Activated CD8-positive, alpha-beta memory T cell treated with anti-CD3 and anti-CD28 coated beads, Interleukin-2, amount 50 U/mL, for 1 hour (primary cell): Measurements from ENCODE around the gene CBFA2T3.

ENCODE experiments used
- DNase-seq: peaks from one replicate; pipeline ENCODE4 v3.0.0-alpha.2; 2020; ENCODE audit errors: extremely low read depth

The CBFA2T3 gene

DNA sequence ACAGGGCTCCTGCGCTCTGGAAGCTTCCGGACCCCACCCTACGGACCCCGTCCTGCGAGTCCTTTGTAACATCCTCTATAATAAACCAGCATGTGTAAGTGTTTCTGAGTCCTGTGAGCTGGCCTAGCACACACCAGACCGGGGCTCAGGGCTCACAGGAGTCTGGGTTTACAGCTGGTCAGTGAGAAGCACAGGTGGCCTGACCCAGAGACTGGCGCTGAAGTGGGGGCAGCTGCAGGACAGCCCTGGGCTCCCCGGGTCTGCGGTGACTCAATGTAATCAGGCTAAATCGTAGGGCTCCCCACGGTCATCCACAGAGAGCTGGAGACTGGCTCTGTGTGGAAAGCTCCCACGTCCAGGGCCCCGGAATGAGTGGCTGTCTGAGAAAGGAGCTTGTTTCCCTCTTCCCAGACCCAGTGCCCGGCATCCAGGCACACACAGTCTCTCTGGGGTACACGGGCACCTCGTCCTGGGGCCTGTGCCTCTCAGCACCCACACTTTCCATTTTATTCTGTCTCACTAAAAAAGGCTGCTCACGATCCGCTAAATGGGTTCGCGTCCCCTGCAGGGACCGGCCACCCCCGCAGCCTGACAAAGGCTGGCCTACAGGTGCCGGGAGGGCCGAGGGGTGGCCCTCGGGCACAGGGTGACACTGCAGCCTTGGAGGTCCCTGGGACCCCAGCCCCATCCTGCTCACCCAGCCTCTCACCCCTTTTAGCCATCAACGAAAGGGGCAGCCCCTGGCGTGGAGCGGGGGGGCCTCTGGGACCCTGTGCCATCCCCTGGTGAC, 18.9 kb upstream of the CBFA2T3 start:
- no peak for DNase-seq

DNA sequence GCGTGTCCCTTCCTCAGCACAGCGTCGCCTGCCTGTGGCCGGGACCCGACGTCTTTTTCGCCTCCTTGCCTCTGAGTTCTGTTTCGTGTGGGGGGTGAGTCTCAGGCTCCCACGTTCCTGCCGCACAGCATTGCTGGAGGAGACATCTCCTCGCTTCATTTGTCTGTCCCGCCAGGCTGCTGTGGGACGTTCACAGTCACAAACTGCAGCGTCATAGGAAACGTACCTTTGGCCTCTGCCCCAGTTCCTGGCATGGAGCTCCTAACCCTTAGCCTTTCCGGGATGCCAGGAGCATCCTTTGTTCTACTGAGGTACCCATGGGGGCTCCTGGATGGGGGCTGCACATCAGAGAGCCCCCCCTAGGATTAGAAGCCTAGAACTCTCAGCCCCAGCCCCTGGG, 18.2 kb upstream of the CBFA2T3 start:
- DNase-seq, result no peak

DNA sequence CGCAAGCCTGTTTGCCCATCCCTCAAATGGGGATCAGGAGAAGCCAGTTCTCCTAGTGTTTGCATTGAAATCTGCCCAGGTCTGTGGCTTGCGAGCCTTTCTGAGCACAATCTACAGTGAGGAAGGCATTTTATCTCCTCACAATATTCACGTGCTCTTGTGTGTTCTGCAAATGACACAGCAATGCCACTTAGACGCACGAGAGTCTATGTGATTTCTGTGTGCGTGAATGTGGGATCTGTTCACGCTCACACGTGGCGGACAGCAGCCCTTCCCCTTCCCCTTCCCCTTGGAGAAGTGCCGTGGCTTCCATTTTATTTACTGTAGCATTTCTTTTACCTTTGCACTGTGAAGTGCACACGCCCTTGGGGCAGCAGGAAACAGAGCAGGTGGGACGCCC, 17.7 kb upstream of the CBFA2T3 start:
- no peak for DNase-seq

DNA sequence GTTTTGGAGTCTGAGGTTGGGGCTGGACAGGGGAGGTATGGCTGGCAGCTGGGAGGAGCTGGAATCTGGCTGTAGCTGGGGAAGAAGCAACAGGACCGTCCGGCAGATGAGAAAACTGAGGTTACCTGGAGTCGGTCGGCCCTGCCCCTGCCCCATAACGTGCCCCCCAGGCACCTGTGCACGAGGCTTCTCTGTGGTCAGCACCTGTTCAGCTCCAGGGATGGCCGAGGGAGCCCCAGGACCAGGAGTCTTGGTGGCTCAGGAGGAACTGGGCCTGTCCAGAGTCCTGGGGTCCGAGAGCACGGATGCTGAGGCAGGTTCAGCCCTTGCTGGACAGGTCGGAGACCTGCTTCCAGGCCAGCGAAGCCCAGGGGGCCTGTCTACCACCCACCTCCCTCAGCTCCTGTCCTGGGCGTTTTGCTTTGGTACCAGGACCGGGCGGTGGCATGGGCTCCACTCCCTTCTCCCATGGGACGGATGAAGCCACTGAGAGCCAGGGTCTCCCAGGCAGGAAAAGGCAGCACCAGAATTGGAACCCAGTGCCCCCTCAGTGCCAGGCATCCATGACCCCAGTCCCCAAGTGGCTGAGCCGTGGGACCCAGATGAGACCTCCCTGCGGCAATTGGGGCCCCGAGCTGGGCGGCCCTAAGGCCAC, 17.1 kb upstream of the CBFA2T3 start:
- DNase-seq, result no peak

DNA sequence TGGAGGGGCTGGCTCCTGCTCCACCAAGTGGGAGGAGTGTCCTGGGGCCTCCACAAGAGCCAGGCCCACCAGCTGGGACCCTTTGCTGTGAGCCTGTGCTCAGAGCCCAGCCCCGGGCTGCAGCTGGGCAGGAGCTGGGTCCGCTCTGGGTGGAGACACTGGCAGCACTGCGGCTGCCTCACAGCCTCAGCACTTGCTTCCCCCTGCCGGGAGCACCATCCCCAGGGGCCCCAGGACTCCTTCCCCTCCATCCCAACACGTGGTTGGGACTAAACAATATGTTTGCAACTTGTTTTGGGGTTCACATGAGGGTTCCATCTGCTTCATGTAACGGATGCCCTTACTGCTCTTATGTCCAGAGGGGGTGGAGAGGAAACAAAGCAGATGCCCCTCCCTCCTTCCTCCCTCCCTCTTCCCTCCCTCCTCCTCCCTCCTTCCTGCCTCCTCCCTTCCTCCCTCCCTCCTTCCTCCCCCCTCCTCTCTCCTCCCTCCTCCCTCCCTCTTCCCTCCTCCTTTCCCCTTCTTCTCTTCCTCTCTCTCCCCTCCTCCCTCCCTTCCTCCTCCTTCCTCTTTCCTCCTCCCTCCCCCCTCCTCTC, 16.3 kb upstream of the CBFA2T3 start:
- DNase-seq, result no peak

DNA sequence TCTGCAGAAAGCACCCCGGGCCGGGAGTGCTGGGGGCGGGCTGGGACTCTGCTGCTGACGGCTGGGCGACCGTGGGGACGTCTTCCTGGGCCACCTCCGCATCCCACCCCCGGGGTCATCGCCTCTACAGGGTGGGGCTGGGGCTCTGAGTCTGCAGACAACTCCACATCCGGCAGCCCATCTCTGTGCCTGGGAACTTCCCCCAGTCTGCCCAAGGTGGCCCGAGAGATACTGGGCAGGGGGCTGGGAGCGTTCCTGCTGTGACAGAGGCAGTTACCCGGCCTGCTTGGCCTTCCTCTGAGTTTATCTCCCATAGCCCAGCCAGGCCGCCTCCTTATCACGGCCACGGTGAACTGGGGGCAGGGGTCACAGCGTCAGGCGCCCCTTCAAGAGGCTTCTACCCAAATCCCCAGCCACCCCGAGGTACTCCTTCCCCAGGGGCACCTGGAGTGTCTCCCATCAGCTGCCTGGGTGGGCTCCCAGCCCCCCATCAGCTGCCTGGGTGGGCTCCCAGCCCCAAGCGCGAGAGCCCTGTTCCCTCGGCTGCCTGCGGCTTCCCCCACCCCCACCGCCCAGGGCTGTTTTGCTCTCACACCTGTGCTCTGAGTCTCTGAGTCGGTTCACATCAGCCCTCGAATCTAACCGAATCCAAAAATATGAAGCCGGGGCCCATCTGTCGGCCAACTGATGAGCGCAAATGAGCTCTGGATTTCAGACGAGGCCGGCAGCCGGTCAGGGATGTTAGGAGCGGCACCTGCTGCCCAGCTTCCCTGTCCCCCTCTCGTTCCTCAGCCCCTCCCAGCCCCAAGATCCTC, 15.6 kb upstream of the CBFA2T3 start:
- no peak for DNase-seq

DNA sequence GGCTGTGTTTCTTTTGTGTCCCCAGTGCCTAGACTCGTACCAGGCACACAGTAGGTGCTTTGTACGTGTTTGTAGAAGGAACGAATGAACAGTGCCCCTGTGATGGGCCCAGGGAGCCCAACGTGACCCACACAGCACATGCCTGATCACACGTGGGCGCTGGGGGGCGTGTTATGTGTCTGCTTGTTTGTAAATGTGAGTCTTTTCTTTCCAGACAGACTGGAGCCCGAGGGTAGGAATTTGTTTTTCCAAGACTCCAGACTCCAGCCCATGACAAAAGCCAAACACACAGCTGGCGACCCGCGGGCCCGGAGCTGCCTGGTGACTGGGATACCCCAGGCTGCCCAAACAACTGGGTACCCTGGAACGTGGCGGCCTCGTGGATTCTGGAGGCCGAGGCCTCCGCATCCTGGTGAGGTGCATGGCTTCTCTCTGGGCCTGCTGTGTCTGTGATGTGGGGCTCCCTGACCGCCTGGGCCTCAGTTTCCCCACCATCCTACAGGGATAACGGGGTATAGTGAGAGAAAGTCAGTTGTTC, 14.9 kb upstream of the CBFA2T3 start:
- DNase-seq, result no peak

DNA sequence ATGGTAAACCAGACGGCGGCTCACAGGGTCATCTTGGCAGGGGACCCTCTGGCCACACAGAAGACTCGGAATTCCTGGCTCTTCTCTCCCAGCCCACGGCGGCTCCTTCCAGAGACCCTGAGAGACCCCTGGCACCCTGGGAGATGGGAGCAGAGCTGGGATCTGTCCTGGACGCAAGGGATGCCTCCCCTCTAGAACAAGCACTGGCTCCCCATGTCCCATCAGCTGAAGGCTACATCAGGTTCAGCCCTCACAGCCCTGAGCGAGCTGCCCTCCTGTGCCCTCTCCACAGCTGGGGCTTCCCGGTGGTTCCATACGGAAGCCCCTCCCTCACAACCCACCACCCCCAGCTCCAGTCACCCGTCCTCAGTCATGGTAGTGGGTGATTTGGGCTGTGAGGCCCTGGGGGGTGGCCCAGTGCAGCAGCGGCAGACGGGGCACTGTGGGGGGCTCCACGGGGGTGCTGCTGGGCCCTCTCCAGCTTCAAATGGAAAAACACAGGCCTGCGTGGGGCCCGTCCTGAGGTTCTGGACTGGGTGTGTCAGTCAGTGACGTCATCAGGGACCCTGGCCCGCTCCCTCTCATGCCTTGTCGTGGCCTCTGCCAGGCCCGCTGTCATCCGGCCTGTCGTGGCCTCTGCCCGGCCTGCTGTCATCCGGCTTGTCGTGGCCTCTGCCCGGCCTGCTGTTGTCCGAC, 13.0 kb upstream of the CBFA2T3 start:
- DNase-seq, result no peak

DNA sequence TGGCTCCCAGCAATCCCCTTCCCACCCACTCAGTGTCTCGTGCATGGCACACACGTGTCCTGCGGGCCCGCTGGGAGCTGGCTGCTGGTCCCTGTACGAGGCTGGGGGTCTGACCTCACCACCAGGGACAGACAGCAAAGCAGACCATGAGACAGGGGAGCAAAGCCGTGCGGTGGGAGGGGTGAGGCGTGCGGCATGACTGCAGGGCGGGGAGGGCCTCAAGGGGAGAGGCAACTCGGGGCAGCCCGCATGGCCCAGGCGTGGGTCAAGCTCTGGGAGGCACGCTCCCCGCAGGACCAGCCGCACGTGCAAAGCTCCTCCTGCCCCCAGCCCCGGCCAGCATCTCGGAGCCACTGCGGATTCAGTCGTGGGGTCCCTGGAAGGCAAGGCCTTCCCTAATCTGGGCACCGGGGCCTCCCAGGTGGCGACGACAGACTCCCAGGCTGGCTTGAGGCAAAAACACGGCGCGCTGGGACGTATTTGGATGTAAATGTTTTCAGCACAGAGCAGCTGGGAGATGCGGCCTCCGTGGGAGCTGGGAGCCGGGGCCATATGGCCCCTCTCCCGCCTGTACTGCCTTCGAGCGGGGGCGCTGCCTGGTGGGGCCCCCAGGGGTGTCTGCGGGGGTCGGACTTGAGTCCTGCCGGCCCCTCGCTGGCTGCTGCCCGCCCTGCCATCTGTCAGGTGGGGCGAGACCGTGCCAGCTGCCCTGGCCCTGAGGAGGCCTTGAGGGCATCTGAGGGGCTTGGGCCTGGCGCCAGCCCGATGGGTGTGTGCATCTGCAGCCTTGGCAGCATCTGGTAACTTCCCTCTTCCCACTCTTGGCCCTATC, 12.2 kb upstream of the CBFA2T3 start:
- DNase-seq, result no peak

DNA sequence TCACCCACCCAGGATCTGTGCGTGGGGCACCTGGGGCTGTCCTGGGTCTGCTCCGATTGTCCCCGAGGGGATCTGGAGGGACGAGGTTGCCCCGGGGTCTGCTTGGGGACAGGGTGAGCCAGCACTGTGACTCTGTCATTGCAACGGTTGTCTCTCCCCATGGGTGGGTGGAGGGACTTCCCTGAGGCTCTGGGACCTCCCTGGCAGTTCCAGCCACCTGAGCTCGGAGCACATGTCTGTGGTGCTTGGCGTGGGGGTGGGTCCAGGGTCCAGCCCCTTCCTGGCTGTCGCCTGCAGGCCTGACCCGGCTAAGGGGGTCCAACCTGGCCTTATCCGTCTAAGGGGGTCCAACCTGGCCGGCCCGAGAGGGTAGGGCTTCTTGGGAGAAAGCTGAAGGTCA, 8.5 kb upstream of the CBFA2T3 start:
- DNase-seq, result no peak

DNA sequence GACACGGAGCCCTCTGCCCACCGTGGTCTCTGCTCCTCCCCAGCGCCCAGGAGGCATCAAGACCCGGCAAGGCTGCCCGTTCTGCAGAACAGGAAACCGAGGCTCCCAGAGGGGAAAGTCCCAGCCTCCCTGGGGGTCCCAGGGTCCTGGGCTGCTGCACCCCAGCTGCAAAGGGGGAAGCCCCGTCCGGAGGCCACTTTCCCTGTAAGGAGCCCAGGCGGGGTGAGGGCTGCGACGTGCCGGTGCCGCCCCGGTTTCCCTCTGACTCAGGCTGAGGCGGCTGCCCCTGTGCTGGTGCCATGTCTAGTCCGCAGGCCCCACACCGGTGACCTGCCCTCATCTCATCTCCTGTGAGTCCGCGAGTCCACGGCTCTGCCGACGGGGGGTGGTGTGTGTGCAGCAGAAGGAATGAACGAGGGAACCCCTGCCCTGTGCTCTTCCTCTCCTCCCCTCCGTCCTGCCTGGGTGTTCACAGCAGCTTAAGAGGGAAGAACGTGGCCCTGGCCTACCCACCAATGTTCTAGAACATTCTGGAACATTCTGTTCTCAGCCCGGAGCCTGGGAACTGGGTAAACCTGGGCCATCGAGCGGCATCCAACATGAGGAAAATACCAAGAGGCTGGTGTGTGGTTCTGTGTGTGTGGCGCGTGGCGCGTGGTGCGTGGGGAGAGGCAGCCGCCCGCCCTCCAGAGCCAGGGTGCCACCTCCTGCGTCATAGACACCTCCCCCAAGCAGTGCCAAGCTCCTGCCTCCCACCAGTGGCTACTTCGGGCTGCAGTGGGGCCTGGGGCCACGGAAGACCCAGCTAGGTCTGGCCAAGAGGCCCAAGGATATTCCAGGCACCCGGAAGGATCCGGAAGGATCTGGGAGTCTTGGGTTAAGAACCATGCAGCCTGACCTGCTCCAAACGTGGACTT, 7.0 kb upstream of the CBFA2T3 start:
- no peak for DNase-seq

DNA sequence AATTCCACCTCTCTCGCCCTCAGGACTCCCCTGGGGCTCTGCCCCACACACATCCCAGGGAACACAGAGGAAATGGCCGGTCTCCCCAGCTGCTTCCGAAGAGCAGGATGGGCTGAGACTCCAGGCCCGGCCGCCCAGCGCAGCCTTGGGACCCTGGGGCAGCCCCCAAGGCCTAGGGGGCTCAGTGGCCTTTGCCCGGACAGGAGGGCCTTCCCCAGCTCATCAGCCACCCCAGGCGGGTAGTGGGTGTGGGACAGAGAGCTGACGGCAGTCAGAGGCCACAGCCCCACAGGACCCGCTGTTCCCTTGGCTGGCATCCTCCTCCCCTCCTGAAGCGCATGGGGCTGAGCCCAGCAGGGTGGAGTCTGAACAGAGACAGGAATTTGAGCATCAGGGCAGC, 6.2 kb upstream of the CBFA2T3 start:
- no peak for DNase-seq

DNA sequence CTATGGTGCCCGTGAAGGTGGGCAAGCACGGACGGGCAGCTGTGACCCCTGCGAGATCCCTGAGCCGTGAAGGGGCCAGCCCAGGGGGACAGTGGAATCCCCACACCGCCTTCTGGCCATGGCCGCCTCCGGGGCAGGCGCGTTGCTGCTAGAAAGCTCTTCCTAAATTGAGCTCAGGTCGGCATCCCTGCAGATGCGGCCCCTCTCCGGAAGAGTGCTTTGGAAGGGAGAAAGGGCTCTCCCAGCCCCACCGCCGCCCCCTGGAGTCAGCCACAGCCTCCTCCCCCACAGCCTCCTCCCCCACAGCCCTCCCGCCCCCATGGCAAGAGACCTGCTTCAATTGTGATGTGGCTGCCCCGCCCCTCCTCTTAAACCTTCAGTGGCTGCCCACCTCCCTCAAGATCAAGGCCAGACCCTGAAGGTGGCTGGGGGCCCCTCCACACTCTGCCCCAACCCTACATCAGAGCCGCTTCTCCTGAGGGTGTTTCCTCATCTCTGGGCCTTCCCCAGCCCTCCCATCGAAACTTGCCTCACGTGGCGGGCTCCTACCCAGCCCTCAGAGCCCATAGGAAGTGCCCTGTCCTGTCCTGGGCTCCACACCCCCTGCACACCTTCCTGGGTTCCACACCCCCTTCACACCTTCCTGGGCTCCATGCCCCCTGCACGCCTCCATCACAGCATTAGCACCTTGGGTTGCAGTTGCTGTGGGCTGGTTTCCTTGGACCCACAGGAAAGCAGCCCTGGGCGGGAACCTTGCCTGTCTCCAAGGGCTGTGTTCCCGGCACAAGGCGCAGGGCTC, 5.5 kb upstream of the CBFA2T3 start:
- no peak for DNase-seq

DNA sequence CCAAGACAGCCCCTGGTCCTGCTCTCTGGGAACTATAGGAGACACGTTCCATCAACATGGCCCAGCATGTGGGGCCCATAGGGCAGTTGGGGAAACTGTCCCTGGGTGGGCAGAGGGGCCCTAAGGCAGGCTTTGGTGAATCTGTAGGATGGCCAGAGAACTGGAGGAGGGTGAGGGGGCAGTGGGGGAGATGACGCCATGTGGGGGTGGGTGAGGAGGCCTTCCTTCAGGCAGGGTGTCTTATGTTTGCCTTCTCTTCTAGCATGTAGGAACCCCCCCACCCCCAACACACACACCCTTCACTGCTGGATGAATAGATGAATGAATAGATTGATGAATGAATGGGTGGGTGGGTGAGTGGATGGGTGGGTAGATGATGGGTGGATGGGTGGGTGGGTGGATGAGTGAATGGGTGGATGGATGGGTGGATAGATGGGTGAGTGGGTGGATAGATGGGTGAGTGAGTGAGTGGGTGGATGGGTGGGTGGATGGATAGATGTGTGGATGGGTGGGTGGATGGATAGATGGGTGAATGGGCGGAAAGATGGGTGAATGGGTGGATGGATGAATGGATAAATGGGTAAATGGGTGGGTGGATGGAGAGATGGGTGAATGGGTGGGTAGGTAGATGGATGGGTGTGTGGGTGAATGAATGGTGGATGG, 2.5 kb upstream of the CBFA2T3 start:
- no peak for DNase-seq

DNA sequence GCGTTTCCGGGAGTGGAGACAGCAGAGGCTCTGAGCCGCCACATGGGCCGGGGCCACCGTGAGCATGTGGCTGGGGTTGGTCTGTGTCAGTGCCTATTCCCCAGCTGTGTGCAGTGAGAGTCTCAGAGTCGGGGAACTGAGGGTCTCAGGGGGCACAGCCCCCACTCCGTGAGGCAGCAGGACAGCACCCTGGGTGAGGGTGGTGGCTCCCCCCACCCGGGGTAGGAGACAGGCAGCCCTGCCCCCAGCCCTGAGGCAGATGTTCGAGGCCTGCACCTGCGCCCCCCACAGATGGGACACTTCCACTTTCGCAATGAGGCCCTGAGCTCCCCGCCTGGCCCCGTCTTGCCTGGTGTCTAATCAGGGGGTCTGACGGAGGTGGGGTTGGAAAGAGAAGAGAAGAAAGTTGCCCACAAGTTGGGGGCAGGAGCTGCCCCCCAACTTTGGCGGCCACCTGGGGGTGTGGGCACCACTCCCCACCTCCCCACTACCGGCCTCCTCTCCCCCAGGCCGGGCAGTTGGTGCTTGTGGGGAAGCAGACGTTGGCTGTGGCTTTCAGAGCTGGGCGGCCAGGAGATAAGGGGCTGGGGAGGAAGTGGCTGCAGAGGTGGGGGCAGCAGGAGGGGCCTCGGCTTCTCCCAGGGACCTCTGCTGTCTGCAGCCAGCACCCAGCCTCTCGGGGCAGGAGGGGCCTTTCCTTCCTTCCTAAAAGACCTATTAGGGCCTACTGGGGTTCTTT, 1.8 kb upstream of the CBFA2T3 start:
- DNase-seq, result no peak

DNA sequence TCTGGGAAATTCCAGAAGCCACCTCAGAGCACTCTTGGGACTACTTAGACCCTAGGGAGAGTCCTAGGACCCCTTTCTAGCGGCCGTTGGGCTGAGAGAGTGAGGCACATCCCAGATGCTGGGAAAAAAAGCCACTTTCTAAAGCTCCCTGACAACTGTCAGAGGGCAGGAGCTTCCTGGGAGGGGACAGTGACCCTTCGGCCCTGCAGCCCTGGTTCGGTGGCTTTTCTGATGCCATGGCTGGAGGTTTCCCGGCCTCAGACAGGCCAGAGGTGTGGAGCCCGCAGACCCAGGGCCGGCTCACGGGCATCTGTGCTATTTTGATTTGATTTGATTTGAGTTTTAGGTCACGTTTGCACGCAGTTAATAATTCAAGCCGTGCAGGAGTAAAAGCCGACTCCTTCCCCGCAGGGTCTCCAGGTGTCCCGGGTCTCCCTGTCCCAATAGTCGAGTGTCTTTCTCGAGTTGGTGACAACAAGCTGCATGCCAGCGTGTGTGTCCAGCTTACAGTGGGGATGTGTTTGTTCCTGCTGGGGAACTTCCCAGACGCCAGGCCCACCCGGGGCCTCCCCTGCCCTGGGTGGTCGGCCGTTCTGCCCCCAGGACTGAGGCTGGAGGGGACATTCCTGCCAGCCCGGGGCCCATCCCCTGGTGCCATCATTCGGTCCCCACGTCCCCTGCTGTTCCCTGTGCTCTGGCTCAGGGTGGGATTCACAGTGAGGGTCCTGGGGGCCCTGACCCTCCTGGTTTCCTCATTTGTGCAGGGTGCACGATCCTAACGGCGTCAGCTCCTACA, 1.0 kb upstream of the CBFA2T3 start:
- no peak for DNase-seq
